GM23338 (cell line): ENCODE data around the gene MERTK. TPM values are rescaled to one million over a fixed set of nuclear protein-coding genes. Genes with fewer than 3 reads are reported as not detected.

Source experiments
- ATAC-seq: fragments of 200-7000 bp; cut with Tn5 transposase; 3 replicates; pipeline ENCODE4 v1.9.1; 2020
- DNase-seq: peaks from one replicate; pipeline ENCODE4 v3.0.0-alpha.2; 2015; ENCODE audit warnings: low spot score
- H2AFZ ChIP-seq: fragments of 200-600 bp; sonication (generic); 2 replicates; pipeline ENCODE4 v1.8.0; 2016; ENCODE audit warnings: antibody characterized with exemption, mild to moderate bottlenecking, moderate library complexity
- H3F3A ChIP-seq: fragments of 200-600 bp; sonication (generic); replicated peaks from 2 replicates; pipeline ENCODE4 v1.8.0; 2017; ENCODE audit warnings: antibody characterized with exemption, mixed run types, low read depth
- H3K27ac ChIP-seq: fragments of 200-600 bp; sonication (generic); 2 replicates; pipeline ENCODE4 v1.6.1; 2016; ENCODE audit warnings: low read depth
- H3K27me3 ChIP-seq: fragments of 200-600 bp; sonication (generic); 2 replicates; pipeline ENCODE4 v1.8.0; 2016; ENCODE audit warnings: mild to moderate bottlenecking, mixed run types, moderate library complexity; ENCODE audit not compliant: insufficient read depth
- H3K36me3 ChIP-seq: fragments of 200-600 bp; sonication (generic); 2 replicates; pipeline ENCODE4 v1.8.0; 2016; ENCODE audit warnings: mild to moderate bottlenecking; ENCODE audit not compliant: insufficient read depth
- H3K4me1 ChIP-seq: fragments of 200-600 bp; sonication (generic); 2 replicates; pipeline ENCODE4 v1.8.0; 2016; ENCODE audit warnings: mild to moderate bottlenecking, moderate library complexity; ENCODE audit not compliant: insufficient read depth
- H3K4me2 ChIP-seq: fragments of 200-600 bp; sonication (generic); 2 replicates; pipeline ENCODE4 v1.7.1; 2017; ENCODE audit warnings: mixed run types
- H3K4me3 ChIP-seq: fragments of 200-600 bp; sonication (generic); 2 replicates; pipeline ENCODE4 v1.6.1; 2016; ENCODE audit warnings: mixed run types
- H3K79me2 ChIP-seq: fragments of 200-600 bp; sonication (generic); replicated peaks from 2 replicates; pipeline ENCODE4 v1.8.0; 2017; ENCODE audit warnings: mild to moderate bottlenecking; ENCODE audit not compliant: insufficient read depth
- H3K9me2 ChIP-seq: fragments of 200-600 bp; sonication (generic); 2 replicates; pipeline ENCODE4 v1.8.0; 2017; ENCODE audit not compliant: insufficient read depth
- H4K20me1 ChIP-seq: fragments of 200-600 bp; sonication (generic); replicated peaks from 2 replicates; pipeline ENCODE4 v1.8.0; 2017; ENCODE audit warnings: mild to moderate bottlenecking; ENCODE audit not compliant: insufficient read depth
- H3K27ac Mint-ChIP-seq: 2 replicates; pipeline ENCODE4 v1.8.0; 2020; ENCODE audit warnings: inconsistent platforms, mild to moderate bottlenecking, moderate library complexity, mixed read lengths
- H3K27me3 Mint-ChIP-seq: 3 replicates; pipeline ENCODE4 v1.8.0; 2022; ENCODE audit warnings: low read depth, mild to moderate bottlenecking, moderate library complexity, mixed read lengths, inconsistent platforms; ENCODE audit not compliant: insufficient read depth, poor library complexity
- H3K36me3 Mint-ChIP-seq: 3 replicates; pipeline ENCODE4 v1.8.0; 2021; ENCODE audit warnings: low read depth, mild to moderate bottlenecking, inconsistent platforms, moderate library complexity, mixed read lengths
- H3K4me1 Mint-ChIP-seq: 3 replicates; pipeline ENCODE4 v1.8.0; 2020; ENCODE audit warnings: mild to moderate bottlenecking, inconsistent platforms, mixed read lengths
- H3K4me3 Mint-ChIP-seq: 3 replicates; pipeline ENCODE4 v1.8.0; 2021; ENCODE audit warnings: moderate library complexity, mild to moderate bottlenecking, inconsistent platforms, mixed read lengths
- H3K9me3 Mint-ChIP-seq: 3 replicates; pipeline ENCODE4 v1.8.0; 2020; ENCODE audit warnings: moderate library complexity, mild to moderate bottlenecking, inconsistent platforms, mixed read lengths
- CTCF ChIP-seq, 2 experiments: fragments of 200-600 bp in 1 of 2; sonication (generic) in 1 of 2; conservative IDR thresholded peaks; 2 replicates each; pipeline versions ENCODE4 v1.5.1 to v1.6.1; 2016 to 2017; ENCODE audit warnings: antibody characterized with exemption in 2 of 2, low read depth in 2 of 2, mild to moderate bottlenecking in 2 of 2, moderate library complexity in 1 of 2
- ETS1 ChIP-seq: IDR thresholded peaks from 2 replicates; pipeline ENCODE4 v1.6.1; 2016; ENCODE audit warnings: antibody characterized with exemption
- EZH2 ChIP-seq: fragments of 200-600 bp; sonication (generic); IDR thresholded peaks from one replicate; pipeline ENCODE4 v1.8.0; 2017; ENCODE audit warnings: antibody characterized with exemption, mild to moderate bottlenecking, low read depth; ENCODE audit not compliant: unreplicated experiment
- EZH2phosphoT487 ChIP-seq: fragments of 200-600 bp; sonication (generic); IDR thresholded peaks from one replicate; pipeline ENCODE4 v1.8.1; 2018; ENCODE audit warnings: antibody characterized with exemption; ENCODE audit not compliant: unreplicated experiment
- JUNB ChIP-seq: IDR thresholded peaks from one replicate; pipeline ENCODE4 v1.6.1; 2016; ENCODE audit warnings: antibody characterized with exemption; ENCODE audit not compliant: unreplicated experiment
- NANOG ChIP-seq: IDR thresholded peaks from 2 replicates; pipeline ENCODE4 v1.6.1; 2016; ENCODE audit warnings: antibody characterized with exemption, borderline replicate concordance
- POLR2AphosphoS5 ChIP-seq: IDR thresholded peaks from 2 replicates; pipeline ENCODE4 v1.6.1; 2016; ENCODE audit warnings: antibody characterized with exemption, low read depth
- REST ChIP-seq: IDR thresholded peaks from one replicate; pipeline ENCODE4 v1.6.1; 2018; ENCODE audit warnings: antibody characterized with exemption; ENCODE audit not compliant: unreplicated experiment
- STAT1 ChIP-seq: IDR thresholded peaks from one replicate; pipeline ENCODE4 v1.6.1; 2016; ENCODE audit warnings: antibody characterized with exemption; ENCODE audit not compliant: unreplicated experiment
- ZNF114 ChIP-seq: fragments of 250-450 bp; sonication (Bioruptor Pico); IDR thresholded peaks from 2 replicates; pipeline ENCODE4 v1.5.0; 2020; ENCODE audit warnings: mild to moderate bottlenecking, moderate library complexity
- ZNF331 ChIP-seq: fragments of 250-450 bp; sonication (Bioruptor Pico); IDR thresholded peaks from 2 replicates; pipeline ENCODE4 v1.5.0; 2020; ENCODE audit warnings: low read depth, mild to moderate bottlenecking, moderate library complexity
- polyA plus RNA-seq: library from polyadenylated mRNA; unstranded; fragments of >200 nt; fragmentation: Nextera tagmentation; extraction: Ambion mirVana; gene quantifications from 2 replicates; pipeline ENCODE4 v1.2.1, GENCODE V29; 2016
- total RNA-seq: library from RNA; depleted of rRNA; stranded (reverse); fragments of >200 nt; shearing (Covaris generic); gene quantifications from 2 replicates; pipeline ENCODE4 v1.2.3, GENCODE V29; 2014

Gene MERTK
- total and polyA plus RNA-seq, 2 experiments from 2014 or later, result 3.0 to 9.0 TPM

GRCh38 chr2:112023707-112024106 lies 125.3 kb downstream of the MERTK start:
- no peaks in the 10 kb centered on the region for H3F3A ChIP-seq
- H3K4me1 Mint-ChIP-seq, result peaks cover 11% of the 10 kb centered on the region; the same call in 2 of the 3 replicates
- no peaks in the 10 kb centered on the region for H3K27me3 Mint-ChIP-seq
- no peak overlapping the region for H3K4me3 Mint-ChIP-seq
- H3K4me2 ChIP-seq, result no peak overlapping the region
- H3K9me2 ChIP-seq, result no peaks in the 10 kb centered on the region
- no peaks in the 10 kb centered on the region for H3K27me3 ChIP-seq
- TF ChIP-seq REST, result no peak
- TF ChIP-seq POLR2AphosphoS5, result no peak
- no peak for TF ChIP-seq ETS1
- no peak for TF ChIP-seq EZH2
- no peak for TF ChIP-seq CTCF (conservative IDR thresholded peaks at IDR 0.05; ENCODE audit: low read depth in 2 of 2)
- no peak for TF ChIP-seq NANOG
- no peak for TF ChIP-seq EZH2phosphoT487
- TF ChIP-seq JUNB, result no peak
- TF ChIP-seq STAT1, result no peak
- TF ChIP-seq ZNF331 (CRISPR knock-in tag), result no peak
- H3K27ac ChIP-seq, result no peak overlapping the region
- no peaks in the 10 kb centered on the region for H3K36me3 ChIP-seq
- no peak overlapping the region for H3K27ac Mint-ChIP-seq
- H4K20me1 ChIP-seq, result no peaks in the 10 kb centered on the region
- ATAC-seq (no peak), DNase-seq (no peak)
- no peaks in the 10 kb centered on the region for H3K79me2 ChIP-seq
- no peak overlapping the region for H2AFZ ChIP-seq
- no peaks in the 10 kb centered on the region for H3K4me1 ChIP-seq
- H3K36me3 Mint-ChIP-seq, result peaks cover 3% of the 10 kb centered on the region; the same call in 1 of the 3 replicates
- H3K9me3 Mint-ChIP-seq, result no peaks in the 10 kb centered on the region
- no peak overlapping the region for H3K4me3 ChIP-seq

- H3K9me2 ChIP-seq, result no peaks in the 10 kb centered on the region
- Mint-ChIP-seq H3K4me3 (no peak overlapping the region), H3K9me3 (no peaks in the 10 kb centered on the region), H3K27ac (no peak overlapping the region), H3K36me3 (peaks cover 3% of the 10 kb centered on the region; the same call in 1 of the 3 replicates), H3K27me3 (peaks cover under 1% of the 10 kb centered on the region), H3K4me1 (peaks cover 10% of the 10 kb centered on the region; the same call in 2 of the 3 replicates)
- no peaks in the 10 kb centered on the region for H3K79me2 ChIP-seq
- no peak overlapping the region for H3K4me2 ChIP-seq
- no peak overlapping the region for H2AFZ ChIP-seq
- no peaks in the 10 kb centered on the region for H3K36me3 ChIP-seq
- H4K20me1 ChIP-seq, result no peaks in the 10 kb centered on the region
- no peaks in the 10 kb centered on the region for H3K4me1 ChIP-seq
- H3F3A ChIP-seq, result no peaks in the 10 kb centered on the region
- no peak for ATAC-seq
- no peaks in the 10 kb centered on the region for H3K27me3 ChIP-seq
- H3K4me3 ChIP-seq, result no peak overlapping the region
- no peak for DNase-seq
- no peak overlapping the region for H3K27ac ChIP-seq
- no peak for TF ChIP-seq ZNF114 (CRISPR knock-in tag)
- no peak for TF ChIP-seq STAT1
These were observed 125.8 kb downstream of the MERTK start for GRCh38 chr2:112024231-112024630.
